Activated B cell treated with CpG ODN at 0.5 μM for 24 hours (primary cell): ENCODE data around the gene MDFIC. TPM values are rescaled to one million over a fixed set of nuclear protein-coding genes. Genes with fewer than 3 reads are reported as not detected.
A peak's percentile ranks its signal among the peaks of the same experiment; 100 is the strongest.

ENCODE experiments used
- ATAC-seq: fragments of 200-7000 bp; cut with Tn5 transposase; one replicate; pipeline ENCODE4 v1.10.0; 2021; ENCODE audit warnings: low read depth, mild to moderate bottlenecking, moderate library complexity
- CTCF ChIA-PET: fragments of 350-600 bp; sonication (Branson Sonifier 250); formaldehyde crosslinking; loops from one replicate; lab custom pipeline; 2021; ENCODE audit warnings: antibody characterized with exemption; lab: Charles Lee
- POLR2A ChIA-PET: fragments of 350-600 bp; sonication (Branson Sonifier 250); formaldehyde crosslinking; loops from one replicate; lab custom pipeline; 2021; ENCODE audit warnings: antibody characterized with exemption; lab: Charles Lee
- DNase-seq: peaks from one replicate; pipeline ENCODE4 v3.0.0; 2022
- H3K27ac Mint-ChIP-seq: one replicate; pipeline ENCODE4 v1.8.0; 2020; ENCODE audit warnings: mixed read lengths
- H3K27me3 Mint-ChIP-seq: one replicate; pipeline ENCODE4 v1.8.0; 2021; ENCODE audit warnings: mixed read lengths
- H3K36me3 Mint-ChIP-seq: one replicate; pipeline ENCODE4 v1.8.0; 2021; ENCODE audit warnings: low read depth, mixed read lengths
- H3K4me1 Mint-ChIP-seq: one replicate; pipeline ENCODE4 v1.8.0; 2021; ENCODE audit warnings: mixed read lengths
- H3K4me3 Mint-ChIP-seq: one replicate; pipeline ENCODE4 v1.8.0; 2020; ENCODE audit warnings: mild to moderate bottlenecking, mixed read lengths
- H3K9me3 Mint-ChIP-seq: one replicate; pipeline ENCODE4 v1.8.0; 2020; ENCODE audit warnings: mixed read lengths
- intact Hi-C: fragments of 100-400 bp; cut with micrococcal nuclease; formaldehyde crosslinking; loops from one replicate; pipeline ENCODE4 v1.15.1; 2024
- total RNA-seq: library from RNA; stranded (reverse); gene quantifications from 2 replicates; pipeline ENCODE4 v1.2.3, GENCODE V29; 2022
- TF ChIP-seq, protein P1 (sequence below): fragments of 200-600 bp; IDR thresholded peaks from one replicate; pipeline ENCODE4 v1.8.0; 2022; ENCODE audit warnings: antibody characterized with exemption, mild to moderate bottlenecking

MDFIC gene
- total RNA-seq, 1 donor from 2014 or later: 139 TPM

DNA sequence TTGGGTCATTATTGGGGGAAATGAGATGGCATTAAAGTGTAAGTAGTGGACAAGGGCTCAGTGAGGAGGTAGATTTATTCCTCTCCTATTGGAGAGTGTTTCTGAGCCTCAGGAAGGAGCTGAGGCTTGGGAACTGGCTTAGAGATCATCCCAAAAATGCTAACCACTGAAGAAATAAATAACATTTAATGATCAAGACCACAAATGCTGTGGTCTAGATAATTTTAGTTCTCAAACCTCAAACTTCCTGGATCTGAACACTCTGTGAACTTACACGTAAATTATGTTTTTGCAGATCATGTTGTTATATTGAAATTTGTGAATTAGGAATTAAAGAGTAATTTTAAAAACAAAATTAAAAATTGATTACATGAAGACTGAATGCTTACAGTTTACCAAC is 27.3 kb downstream of the MDFIC start:
- ATAC-seq (no peak), DNase-seq (no peak)
- Mint-ChIP-seq H3K9me3 (no peaks in the 10 kb centered on the region), H3K4me1 (peaks cover 63% of the 10 kb centered on the region), H3K4me3 (peak overlapping the region; percentile 30), H3K27ac (no peak overlapping the region), H3K27me3 (no peaks in the 10 kb centered on the region), H3K36me3 (peaks cover 75% of the 10 kb centered on the region)
- intact Hi-C loops: no loop called here
- TF ChIP-seq, protein P1, sequence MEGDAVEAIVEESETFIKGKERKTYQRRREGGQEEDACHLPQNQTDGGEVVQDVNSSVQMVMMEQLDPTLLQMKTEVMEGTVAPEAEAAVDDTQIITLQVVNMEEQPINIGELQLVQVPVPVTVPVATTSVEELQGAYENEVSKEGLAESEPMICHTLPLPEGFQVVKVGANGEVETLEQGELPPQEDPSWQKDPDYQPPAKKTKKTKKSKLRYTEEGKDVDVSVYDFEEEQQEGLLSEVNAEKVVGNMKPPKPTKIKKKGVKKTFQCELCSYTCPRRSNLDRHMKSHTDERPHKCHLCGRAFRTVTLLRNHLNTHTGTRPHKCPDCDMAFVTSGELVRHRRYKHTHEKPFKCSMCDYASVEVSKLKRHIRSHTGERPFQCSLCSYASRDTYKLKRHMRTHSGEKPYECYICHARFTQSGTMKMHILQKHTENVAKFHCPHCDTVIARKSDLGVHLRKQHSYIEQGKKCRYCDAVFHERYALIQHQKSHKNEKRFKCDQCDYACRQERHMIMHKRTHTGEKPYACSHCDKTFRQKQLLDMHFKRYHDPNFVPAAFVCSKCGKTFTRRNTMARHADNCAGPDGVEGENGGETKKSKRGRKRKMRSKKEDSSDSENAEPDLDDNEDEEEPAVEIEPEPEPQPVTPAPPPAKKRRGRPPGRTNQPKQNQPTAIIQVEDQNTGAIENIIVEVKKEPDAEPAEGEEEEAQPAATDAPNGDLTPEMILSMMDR: no peak
- POLR2A ChIA-PET: interaction anchor here (0.6 to 2.0 kb wide), 2 partner anchors 16 to 25 kb away, joined by 5 to 6 read pairs; no protein-coding TSS in a partner anchor
- CTCF ChIA-PET: no interaction called here

DNA sequence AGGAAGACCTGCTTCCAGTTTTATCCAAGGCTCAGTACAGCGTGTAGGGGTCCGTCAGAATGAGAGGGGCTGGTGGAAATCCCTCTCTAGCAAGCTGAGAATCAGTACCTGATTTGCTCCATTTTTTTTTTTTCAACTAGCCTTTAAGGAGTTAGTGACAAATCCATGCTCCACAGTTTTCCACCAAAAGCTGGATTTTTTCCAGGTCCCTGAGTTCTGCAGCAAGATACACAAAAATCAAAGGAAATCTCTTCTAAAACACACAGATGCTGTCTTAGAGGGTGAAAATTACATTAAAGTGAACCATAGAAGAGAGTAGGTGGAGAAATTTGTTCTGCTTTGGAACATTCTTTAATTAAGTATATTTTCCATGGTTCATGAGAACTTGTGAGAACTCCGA is 30.4 kb downstream of the MDFIC start:
- Mint-ChIP-seq H3K4me3 (no peak overlapping the region), H3K36me3 (peaks cover 66% of the 10 kb centered on the region), H3K27me3 (no peaks in the 10 kb centered on the region), H3K27ac (no peak overlapping the region), H3K4me1 (peaks cover 70% of the 10 kb centered on the region), H3K9me3 (no peaks in the 10 kb centered on the region)
- DNase-seq (no peak), ATAC-seq (no peak)
- POLR2A ChIA-PET: no interaction called here
- CTCF ChIA-PET: interaction anchor here (5.1 kb wide), 1 partner anchor 88 kb away, joined by 26 read pairs; no protein-coding TSS in a partner anchor
- TF ChIP-seq, protein P1: no peak
- intact Hi-C loops: no loop called here

DNA sequence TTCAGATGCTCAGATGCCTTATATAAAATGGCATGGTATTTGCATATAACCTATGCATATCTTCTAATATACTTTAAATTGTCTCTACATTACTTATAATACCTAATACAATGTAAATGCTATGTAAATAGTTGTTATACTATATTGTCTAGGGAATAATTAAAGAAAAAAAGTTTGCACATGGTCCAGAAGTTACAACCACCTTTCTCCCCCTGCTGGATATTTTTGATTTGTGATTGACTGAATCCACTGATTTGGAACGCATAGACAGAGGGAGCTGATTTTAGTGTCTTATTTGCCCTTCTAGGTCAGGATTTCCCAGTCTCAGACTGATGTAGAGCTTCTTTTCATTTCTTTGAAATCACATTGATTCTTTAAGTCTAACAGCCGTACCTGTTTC is 31.8 kb downstream of the MDFIC start:
- Mint-ChIP-seq H3K4me3 (no peak overlapping the region), H3K27me3 (no peaks in the 10 kb centered on the region), H3K9me3 (no peaks in the 10 kb centered on the region), H3K4me1 (peaks cover 65% of the 10 kb centered on the region), H3K27ac (no peak overlapping the region), H3K36me3 (peaks cover 58% of the 10 kb centered on the region)
- DNase-seq: no peak
- intact Hi-C loops: loop anchor here (1.0 kb wide), 1 partner anchor 7 kb away; no protein-coding TSS in a partner anchor
- POLR2A ChIA-PET: no interaction called here
- ATAC-seq: no peak
- TF ChIP-seq, protein P1: no peak
- CTCF ChIA-PET: interaction anchor here (1.0 to 5.1 kb wide), 2 partner anchors 86 to 89 kb away, joined by 6 to 26 read pairs; no protein-coding TSS in a partner anchor

DNA sequence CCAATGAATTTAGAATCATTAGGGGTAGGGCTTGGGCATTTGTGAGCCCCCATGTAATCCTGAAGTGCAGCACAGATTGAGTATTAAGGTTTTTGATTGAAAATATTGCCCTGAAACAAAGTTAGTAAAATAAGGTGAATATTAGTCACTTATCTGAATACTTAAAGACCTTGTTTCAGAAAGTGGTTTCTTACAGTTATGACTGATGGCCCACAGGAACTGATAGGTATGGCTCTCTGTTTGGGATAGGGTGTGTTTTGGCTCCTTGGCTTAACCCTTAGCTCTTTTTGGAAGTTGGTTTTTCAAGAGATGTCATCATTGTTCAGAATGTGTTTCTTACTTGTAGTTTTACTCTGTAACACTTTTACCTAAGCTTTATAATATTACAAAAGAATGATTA is 34.8 kb downstream of the MDFIC start:
- Mint-ChIP-seq H3K4me3 (no peak overlapping the region), H3K27me3 (no peaks in the 10 kb centered on the region), H3K4me1 (peaks cover 66% of the 10 kb centered on the region), H3K9me3 (no peaks in the 10 kb centered on the region), H3K27ac (no peak overlapping the region), H3K36me3 (peaks cover 58% of the 10 kb centered on the region)
- ATAC-seq (no peak), DNase-seq (no peak)
- TF ChIP-seq, protein P1: no peak
- intact Hi-C loops: no loop called here
- POLR2A ChIA-PET: interaction anchor here (1.2 to 1.4 kb wide), 2 partner anchors 17 to 33 kb away, joined by 3 to 5 read pairs; no protein-coding TSS in a partner anchor
- CTCF ChIA-PET: interaction anchor here (1.2 to 2.3 kb wide), 2 partner anchors 14 to 92 kb away, joined by 4 to 12 read pairs; no protein-coding TSS in a partner anchor

DNA sequence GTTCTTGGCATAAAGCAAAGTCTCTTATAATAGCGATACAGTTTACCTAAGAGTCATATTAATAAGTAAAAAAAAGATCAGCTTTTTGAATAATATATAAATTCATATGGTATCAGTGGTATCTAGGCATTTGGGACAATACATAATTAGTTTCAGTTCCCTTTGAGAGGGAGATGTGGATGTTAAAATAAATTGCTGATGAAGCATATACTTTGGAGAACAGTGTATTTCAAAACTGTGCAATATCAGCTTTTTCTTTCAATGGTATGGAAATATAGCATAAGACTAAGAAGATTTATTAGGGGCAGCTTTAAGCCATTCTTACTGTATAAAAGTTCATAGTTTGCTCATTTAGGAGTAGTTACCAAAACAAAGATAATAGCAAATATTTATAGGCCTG is 35.5 kb downstream of the MDFIC start:
- intact Hi-C loops: no loop called here
- ChIA-PET POLR2A (interaction anchor here (0.6 to 1.4 kb wide), 3 partner anchors 18 to 967 kb away, joined by 3 to 5 read pairs (median 3); no protein-coding TSS in a partner anchor), CTCF (interaction anchor here (1.2 to 2.3 kb wide), 2 partner anchors 15 to 92 kb away, joined by 4 to 12 read pairs; no protein-coding TSS in a partner anchor)
- peaks cover 57% of the 10 kb centered on the region for H3K36me3 Mint-ChIP-seq
- H3K4me3 Mint-ChIP-seq: no peak overlapping the region
- no peak for DNase-seq
- no peaks in the 10 kb centered on the region for H3K27me3 Mint-ChIP-seq
- TF ChIP-seq, protein P1: no peak
- H3K4me1 Mint-ChIP-seq: peaks cover 67% of the 10 kb centered on the region
- H3K9me3 Mint-ChIP-seq: no peaks in the 10 kb centered on the region
- ATAC-seq: no peak
- no peak overlapping the region for H3K27ac Mint-ChIP-seq
